Mammary epithelial cell (primary cell): ENCODE results near the gene CREG1.

Source experiments
- EZH2 ChIP-seq: IDR thresholded peaks from 2 replicates; pipeline ENCODE4 v1.6.1; 2012; ENCODE audit warnings: low read length, inconsistent platforms, borderline replicate concordance
- TF ChIP-seq, protein P1 (sequence below), 2 donors: IDR thresholded peaks in 1 of 2; conservative IDR thresholded peaks in 1 of 2; 2 replicates each; pipeline ENCODE4 v1.5.1; 2011 to 2012; ENCODE audit warnings: inconsistent platforms in 2 of 2, low read length in 2 of 2, mild to moderate bottlenecking in 2 of 2, control low read depth in 1 of 2, low read depth in 1 of 2; ENCODE audit not compliant: insufficient read depth in 1 of 2; ENCODE audit errors: extremely low read depth in 1 of 2

DNA sequence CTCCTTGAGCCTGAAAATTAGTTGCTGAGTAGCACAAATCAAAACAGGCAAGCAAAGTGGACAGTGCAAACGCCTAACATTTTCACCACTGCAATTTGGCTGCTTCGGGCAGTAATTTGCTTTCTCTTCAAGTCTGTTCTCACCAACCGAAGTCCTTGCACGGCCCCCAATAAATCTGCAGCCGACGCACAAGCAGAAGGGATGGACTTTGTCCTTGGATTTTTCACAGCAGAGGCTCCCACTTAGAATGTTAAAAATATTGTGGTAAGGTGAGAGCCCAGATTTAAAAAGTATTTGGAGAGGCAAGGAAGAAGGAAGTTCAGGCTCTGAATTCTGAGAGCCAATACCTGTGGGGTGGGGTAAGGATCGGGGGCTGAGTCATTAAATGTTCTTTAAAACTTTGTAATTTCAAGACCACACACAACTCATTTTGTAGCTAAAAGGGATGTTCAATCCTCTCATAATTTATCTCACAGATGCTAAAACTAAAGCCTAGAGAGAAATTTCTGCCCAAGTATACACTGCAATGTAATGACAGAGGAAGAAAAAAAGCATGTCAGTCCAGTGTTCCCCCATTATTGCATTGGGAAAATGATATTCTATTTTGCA is 41.4 kb downstream of the CREG1 start:
- TF ChIP-seq, protein P1, sequence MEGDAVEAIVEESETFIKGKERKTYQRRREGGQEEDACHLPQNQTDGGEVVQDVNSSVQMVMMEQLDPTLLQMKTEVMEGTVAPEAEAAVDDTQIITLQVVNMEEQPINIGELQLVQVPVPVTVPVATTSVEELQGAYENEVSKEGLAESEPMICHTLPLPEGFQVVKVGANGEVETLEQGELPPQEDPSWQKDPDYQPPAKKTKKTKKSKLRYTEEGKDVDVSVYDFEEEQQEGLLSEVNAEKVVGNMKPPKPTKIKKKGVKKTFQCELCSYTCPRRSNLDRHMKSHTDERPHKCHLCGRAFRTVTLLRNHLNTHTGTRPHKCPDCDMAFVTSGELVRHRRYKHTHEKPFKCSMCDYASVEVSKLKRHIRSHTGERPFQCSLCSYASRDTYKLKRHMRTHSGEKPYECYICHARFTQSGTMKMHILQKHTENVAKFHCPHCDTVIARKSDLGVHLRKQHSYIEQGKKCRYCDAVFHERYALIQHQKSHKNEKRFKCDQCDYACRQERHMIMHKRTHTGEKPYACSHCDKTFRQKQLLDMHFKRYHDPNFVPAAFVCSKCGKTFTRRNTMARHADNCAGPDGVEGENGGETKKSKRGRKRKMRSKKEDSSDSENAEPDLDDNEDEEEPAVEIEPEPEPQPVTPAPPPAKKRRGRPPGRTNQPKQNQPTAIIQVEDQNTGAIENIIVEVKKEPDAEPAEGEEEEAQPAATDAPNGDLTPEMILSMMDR (conservative IDR thresholded peaks at IDR 0.05 in 1 of 2, IDR thresholded peaks at IDR 0.05 in 1 of 2; ENCODE audit: extremely low read depth in 1 of 2, insufficient read depth in 1 of 2, low read depth in 1 of 2, low read length in 2 of 2), result no peak
- TF ChIP-seq EZH2, result no peak
